IPS-18c (cell line): ENCODE results near the gene F5.

Source experiments
- H3K4me3 ChIP-seq: 2 replicates; pipeline ENCODE4 v1.7.0; 2013; ENCODE audit warnings: low read depth, mild to moderate bottlenecking, low read length, moderate library complexity; ENCODE audit not compliant: insufficient read depth
- H3K9me3 ChIP-seq: one replicate; pipeline ENCODE4 v1.6.1; 2013; ENCODE audit warnings: mild to moderate bottlenecking, low read length, moderate library complexity; ENCODE audit not compliant: control insufficient read depth, insufficient read depth

Gene F5

GRCh38 chr1:169595764-169596711 lies 9.8 kb upstream of the F5 start:
- Histone ChIP-seq H3K9me3 (no peaks in the 10 kb centered on the region), H3K4me3 (no peak overlapping the region)

GRCh38 chr1:169594391-169594790 lies 8.1 kb upstream of the F5 start:
- Histone ChIP-seq H3K9me3 (no peaks in the 10 kb centered on the region), H3K4me3 (no peak overlapping the region)

DNA sequence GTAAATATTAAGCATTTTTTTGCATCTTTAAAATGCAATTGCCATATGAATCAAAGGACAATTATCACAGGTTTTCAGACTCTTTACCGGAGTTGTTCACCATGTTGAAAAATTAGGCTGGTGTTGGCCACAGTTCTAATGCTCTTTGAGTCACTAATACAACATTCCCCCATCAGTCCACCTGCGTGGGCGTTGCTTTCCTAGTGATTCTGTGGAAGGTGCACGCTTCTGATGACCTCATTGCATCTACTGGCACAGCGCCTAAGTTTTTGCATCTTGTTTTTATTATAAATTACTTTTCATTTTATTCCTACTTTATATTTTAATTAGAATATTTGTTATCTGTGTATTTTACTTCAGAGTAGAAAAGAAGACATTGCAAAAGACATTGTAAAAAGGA lies 4.7 kb upstream of the F5 start:
- Histone ChIP-seq H3K9me3 (no peaks in the 10 kb centered on the region), H3K4me3 (no peak overlapping the region)

GRCh38 chr1:169588785-169589485 lies 2.7 kb upstream of the F5 start:
- no peaks in the 10 kb centered on the region for H3K9me3 ChIP-seq

GRCh38 chr1:169588112-169588511 lies 1.8 kb upstream of the F5 start:
- Histone ChIP-seq H3K4me3 (no peak overlapping the region), H3K9me3 (no peaks in the 10 kb centered on the region)

More at GRCh38 chr1:169588785-169589485, 2.7 kb upstream of the F5 start:
- no peak overlapping the region for H3K4me3 ChIP-seq

DNA sequence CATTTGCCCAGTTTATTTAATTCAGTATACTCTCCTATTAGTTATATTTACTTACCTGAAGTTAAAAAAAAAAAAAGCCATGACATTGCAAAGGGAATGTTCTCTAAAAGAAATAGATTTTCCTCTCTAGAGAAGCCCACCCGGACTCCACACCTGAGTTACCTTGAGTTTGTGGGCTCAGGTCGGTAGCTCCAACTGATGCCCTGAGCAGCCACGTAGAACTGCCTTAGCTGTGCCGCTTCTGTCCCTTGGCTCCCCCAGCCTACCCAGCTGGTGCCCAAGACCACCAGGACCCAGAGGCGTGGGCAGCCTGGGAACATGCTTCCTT lies 250 bp downstream of the F5 start:
- H3K9me3 ChIP-seq = no peaks in the 10 kb centered on the region
- no peak overlapping the region; the same call in none of the 2 replicates for H3K4me3 ChIP-seq

GRCh38 chr1:169585181-169585580 lies 1.1 kb downstream of the F5 start:
- H3K4me3 ChIP-seq = no peak overlapping the region

GRCh38 chr1:169584483-169585144 lies 1.7 kb downstream of the F5 start:
- H3K9me3 ChIP-seq = no peaks in the 10 kb centered on the region
- no peak overlapping the region for H3K4me3 ChIP-seq

More at GRCh38 chr1:169585181-169585580, 1.1 kb downstream of the F5 start:
- H3K9me3 ChIP-seq = no peaks in the 10 kb centered on the region

- Histone ChIP-seq H3K4me3 (no peak overlapping the region), H3K9me3 (no peaks in the 10 kb centered on the region)
Observed at GRCh38 chr1:169577981-169578738, 8.1 kb downstream of the F5 start.

GRCh38 chr1:169576935-169577331 lies 9.3 kb downstream of the F5 start:
- Histone ChIP-seq H3K9me3 (no peaks in the 10 kb centered on the region), H3K4me3 (no peak overlapping the region)

GRCh38 chr1:169576241-169576934 lies 9.9 kb downstream of the F5 start:
- no peaks in the 10 kb centered on the region for H3K9me3 ChIP-seq
- H3K4me3 ChIP-seq = no peak overlapping the region

DNA sequence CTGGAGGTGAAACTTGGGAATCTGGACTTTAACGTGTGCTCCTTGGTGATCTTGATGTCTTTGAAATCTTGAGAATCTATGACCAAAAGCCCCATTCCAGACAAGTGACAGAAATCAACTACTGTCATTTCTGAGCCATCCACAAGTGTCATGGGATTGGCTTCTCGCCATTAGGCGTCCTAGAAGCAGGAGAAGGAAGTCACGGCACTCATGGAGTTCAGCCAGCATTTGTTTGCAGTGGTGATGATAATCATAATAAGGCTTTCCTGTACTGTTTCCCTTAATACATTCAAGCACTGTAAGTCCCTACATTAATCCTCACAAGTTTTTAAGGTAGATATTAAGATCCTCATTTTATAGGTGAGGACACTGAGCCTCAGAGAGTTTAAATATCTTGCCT lies 11.9 kb downstream of the F5 start:
- no peaks in the 10 kb centered on the region for H3K9me3 ChIP-seq
- H3K4me3 ChIP-seq = no peak overlapping the region

DNA sequence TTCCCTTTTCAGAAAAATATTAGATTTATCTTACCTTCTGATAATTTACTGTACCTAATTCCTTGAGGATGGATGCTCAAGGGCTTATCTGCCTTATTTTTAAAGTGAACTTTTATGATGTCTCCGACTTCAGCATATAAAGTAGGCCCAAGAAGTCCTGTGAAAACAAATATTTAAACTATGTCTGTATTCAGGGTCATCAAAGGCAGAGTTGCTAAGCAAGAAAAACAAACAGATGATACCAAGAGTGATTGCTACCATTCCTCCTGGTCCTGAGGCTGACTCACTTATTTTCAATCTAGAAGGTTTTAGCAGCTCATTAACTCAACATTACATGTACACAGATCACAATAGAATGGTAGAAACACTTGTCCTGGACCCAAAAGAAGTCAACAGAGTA lies 14.1 kb downstream of the F5 start:
- no peaks in the 10 kb centered on the region for H3K9me3 ChIP-seq
- H3K4me3 ChIP-seq = no peak overlapping the region

DNA sequence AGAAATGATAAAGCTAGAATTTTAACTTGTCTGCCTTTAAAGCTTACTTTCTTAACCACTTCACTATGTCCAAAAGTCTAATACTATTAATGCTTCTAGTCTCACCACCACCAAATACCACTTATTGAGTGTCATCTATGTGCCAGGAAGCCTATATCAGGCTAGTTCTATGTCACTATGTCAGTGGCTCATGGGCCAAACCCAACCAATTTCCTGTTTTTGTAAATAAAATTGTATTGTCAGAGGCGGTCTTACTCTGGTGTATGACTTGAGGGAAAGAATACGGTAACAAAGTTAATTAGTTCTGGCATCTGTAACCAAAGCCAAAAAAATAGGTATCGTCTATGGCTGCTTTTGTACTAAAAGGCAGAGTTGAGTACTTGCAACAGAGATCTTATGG lies 14.8 kb downstream of the F5 start:
- Histone ChIP-seq H3K4me3 (no peak overlapping the region), H3K9me3 (no peaks in the 10 kb centered on the region)

GRCh38 chr1:169570172-169570574 lies 16.1 kb downstream of the F5 start:
- H3K9me3 ChIP-seq = no peaks in the 10 kb centered on the region
- H3K4me3 ChIP-seq = no peak overlapping the region

DNA sequence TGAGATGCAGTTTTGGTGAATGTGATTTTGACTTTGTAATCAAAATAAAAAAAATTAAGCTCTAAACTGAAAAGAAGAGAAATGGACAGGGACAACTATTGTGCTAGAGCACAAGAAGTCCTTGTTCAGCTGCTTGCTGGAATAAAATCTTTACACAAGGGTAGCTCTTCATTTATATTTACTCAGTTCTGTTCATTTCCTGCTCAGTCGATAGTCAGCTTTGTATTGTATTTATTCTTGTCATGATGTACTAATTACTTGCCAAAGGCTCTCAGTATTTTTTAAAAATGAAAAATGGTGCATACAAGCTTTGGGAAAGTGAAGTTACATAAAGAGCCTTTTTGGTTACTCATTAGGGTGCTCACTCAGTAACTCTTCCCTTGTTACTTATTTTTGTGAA lies 17.8 kb downstream of the F5 start:
- Histone ChIP-seq H3K9me3 (no peaks in the 10 kb centered on the region), H3K4me3 (no peak overlapping the region)
